IPS-NIHi11 (cell line): ENCODE measurements around the gene NR0B1.

ENCODE experiments used
- DNase-seq: peaks from one replicate; pipeline ENCODE4 v3.0.0; 2012; ENCODE audit warnings: mixed read lengths, low spot score

NR0B1 gene, protein sequence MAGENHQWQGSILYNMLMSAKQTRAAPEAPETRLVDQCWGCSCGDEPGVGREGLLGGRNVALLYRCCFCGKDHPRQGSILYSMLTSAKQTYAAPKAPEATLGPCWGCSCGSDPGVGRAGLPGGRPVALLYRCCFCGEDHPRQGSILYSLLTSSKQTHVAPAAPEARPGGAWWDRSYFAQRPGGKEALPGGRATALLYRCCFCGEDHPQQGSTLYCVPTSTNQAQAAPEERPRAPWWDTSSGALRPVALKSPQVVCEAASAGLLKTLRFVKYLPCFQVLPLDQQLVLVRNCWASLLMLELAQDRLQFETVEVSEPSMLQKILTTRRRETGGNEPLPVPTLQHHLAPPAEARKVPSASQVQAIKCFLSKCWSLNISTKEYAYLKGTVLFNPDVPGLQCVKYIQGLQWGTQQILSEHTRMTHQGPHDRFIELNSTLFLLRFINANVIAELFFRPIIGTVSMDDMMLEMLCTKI

DNA sequence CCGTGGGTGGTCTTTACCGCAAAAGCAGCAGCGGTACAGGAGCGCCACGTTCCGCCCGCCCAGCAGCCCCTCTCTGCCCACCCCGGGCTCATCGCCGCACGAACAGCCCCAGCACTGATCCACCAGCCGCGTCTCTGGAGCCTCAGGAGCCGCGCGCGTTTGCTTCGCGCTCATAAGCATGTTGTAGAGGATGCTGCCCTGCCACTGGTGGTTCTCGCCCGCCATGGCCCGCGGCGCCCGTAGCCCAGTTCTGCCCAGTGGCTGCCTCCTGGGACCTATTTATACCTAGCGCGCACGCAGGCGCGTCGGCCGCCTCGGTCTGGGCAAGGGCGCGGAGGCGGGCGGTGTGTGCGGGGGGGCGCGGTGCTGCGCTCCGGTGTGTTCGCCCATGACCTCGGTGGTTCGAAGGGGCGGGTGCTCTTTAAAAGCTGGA lies at the start of gene NR0B1:
NR0B1 (minus strand) TSS at position 252 of the 433 bp plus-strand sequence; CDS start at position 225, 27 bp downstream.
- peak; percentile 14 for DNase-seq

DNA sequence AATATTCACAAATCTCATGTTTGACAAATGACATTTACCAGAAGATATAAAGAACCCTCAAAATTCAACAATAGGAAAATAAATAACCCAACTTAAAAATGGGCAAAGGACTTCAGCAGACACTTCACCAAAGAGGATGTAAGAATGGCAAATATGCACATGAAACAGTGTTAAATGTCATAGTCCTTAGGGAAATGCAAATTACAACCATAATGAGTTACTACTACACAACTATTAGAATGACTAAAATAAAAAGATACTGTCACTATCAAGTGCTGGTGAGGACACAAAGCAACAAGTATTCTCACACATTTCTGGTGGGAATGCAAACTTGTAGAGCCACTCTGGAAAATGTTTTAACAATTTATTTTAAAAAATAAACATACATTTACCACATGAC lies 40.8 kb upstream of the NR0B1 start:
- DNase-seq = no peak

DNA sequence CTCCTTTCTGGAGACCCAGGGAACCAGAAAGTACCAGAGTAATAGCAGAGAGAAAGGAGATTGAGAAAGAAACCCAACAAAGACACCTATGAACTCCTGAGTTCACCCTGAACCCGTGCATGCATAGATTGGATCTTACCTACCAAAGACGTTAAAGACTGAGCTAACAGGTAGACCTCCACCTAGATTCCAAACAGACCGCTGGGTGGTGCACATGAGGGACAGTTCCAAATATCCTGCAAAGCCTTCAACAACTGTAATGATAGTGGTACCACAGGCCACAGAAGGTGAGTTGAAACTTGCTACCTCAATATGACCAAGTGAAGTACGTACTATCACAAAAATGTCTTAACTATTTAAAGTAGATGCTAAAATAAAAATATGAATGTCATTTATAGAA lies 34.0 kb upstream of the NR0B1 start:
- peak; percentile 5 for DNase-seq

DNA sequence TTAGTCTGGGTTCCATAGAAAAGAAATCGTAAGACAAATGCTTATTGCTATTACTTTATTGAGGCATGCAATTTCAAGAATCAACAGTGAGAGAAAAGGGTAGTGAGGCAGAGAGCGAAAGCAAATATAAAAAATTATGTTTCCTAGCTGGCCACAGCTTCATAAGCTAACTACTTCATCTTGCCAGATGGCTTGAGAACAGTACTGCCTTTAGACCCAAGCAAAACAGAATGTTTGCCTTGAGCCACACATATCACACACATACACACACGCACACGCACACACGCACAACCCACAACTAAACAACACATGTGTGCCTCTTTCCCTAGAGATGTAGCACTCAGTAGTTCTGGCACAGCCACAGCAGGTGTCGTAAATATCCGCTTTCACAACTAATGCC lies 31.6 kb upstream of the NR0B1 start:
- DNase-seq = no peak

DNA sequence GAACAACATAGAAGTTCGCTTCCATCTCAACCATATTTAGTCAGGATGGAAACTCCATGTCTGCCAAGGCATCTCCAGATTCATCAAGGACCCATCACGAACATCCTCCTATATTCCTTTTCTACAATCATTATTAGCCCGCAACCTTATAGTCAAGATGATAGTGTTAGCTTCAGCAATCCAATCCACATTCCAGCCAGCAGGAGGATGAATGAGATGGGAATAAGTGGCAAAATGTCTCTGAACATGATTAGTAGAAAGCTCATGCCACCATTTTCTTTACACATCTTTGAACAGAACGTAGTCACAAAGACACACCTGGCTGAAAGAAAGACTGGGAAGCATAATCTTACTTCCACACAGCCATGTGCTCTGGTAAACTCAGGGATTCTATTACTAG lies 18.6 kb upstream of the NR0B1 start:
- no peak for DNase-seq

DNA sequence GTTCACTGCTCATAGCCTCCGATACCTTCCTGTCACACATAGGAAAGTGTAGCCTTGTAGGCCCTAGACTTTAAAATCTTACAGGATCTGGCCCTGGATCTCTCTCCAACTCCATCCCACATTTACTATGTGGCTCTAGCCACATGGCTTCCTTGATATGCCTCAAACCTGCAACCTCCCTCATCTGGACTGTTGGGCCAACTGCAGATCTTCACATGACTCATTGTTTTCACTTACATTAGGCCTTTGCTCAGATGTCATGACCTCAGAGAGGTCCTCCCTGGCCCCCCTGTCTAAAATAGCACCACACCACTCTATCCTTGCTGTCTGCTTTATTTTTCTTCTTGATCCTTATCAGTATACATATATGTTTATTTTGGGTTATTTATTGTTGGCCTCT lies 8.1 kb upstream of the NR0B1 start:
- no peak for DNase-seq

DNA sequence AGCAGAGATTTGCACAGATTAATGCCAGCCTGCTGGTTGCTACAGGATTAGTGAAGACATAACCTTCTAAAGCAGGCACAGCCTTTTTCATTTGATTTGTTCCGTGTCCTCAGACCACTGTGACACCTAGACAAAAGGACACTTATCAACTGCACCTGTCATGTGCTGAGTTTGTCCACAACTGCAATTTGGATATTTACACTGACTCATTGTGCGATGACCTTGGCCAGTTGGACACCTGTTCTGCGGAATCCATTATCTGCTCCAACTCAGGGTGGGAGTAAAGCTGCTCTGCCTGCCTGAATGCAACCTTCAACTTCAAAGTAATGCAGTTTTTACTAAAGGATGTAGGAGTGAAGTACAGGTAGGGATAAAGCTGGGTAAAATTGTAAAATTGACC lies 4.1 kb upstream of the NR0B1 start:
- DNase-seq = no peak

DNA sequence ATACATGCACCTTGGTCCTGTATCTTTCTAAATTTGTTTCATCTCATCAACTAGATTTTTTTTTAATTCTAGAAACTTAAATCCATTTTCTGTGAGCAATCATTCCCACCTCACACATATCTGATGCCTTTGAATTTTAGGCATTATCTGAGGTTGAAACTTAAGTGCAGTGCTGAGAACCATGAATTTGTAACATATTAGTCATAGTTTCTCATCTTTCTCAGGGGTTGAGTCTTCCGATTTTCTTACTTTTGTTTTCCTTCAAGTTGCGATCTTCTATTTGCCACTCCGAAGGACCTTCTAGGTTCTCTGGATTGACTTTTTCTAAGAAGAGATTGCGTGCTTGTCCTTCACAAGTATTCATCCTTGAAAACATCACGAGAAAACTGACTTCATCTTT lies 3.7 kb upstream of the NR0B1 start:
- DNase-seq = no peak

DNA sequence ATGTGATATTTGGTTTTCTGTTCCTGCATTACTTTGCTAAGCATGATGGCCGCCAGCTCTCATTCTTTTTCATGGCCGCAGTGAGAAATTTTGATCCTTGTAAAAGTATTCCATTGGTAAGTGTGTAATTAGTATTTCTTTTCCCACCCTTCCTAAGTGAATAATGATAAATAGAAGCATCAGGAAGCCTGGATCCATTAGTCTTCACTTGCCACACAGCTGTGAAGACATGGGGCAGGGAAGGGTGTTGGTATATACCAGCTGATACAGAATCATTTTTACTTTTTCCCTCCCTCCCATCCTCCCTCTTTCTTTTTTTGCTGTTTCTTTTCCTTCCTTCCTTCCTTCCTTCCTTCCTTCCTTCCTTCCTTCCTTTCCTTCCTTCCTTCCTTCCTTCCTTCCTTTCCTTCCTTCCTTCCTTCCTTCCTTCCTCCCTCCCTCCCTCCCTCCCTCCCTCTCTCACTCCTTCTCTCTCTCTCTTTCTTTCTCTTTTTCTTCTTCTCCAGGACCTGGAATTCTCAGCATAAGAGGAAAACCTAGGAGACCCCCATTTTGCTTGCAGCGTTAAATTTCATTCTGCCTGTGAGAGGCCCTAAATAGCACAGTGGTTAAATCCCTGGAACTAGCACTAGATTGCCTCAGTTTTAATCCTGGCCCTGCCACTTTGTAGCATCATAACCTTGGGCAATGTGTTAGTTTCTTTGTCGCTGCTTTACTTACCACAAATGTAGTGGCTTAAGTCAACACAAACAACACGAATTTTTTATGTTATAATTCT lies 1.4 kb upstream of the NR0B1 start:
- DNase-seq = no peak

DNA sequence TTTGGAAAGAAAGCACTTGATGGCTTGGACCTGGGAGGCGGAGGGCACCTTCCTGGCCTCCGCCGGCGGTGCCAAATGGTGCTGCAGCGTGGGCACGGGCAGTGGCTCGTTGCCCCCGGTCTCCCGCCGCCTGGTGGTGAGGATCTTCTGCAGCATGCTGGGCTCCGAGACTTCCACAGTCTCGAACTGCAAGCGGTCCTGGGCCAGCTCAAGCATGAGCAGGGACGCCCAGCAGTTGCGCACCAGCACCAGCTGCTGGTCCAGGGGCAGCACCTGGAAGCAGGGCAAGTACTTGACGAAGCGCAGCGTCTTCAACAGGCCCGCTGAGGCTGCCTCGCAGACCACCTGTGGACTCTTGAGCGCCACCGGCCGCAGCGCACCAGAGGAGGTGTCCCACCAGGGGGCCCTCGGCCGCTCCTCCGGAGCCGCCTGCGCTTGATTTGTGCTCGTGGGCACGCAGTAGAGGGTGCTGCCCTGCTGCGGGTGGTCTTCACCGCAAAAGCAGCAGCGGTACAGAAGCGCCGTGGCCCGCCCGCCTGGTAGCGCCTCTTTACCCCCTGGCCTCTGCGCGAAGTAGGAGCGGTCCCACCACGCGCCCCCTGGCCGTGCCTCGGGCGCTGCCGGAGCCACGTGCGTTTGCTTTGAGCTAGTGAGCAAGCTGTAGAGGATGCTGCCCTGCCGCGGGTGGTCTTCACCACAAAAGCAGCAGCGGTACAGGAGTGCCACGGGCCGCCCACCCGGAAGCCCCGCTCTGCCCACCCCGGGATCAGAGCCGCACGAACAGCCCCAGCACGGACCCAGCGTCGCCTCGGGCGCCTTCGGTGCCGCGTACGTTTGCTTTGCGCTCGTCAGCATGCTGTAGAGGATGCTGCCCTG lies 689 bp downstream of the NR0B1 start:
- peak; percentile 18 for DNase-seq

DNA sequence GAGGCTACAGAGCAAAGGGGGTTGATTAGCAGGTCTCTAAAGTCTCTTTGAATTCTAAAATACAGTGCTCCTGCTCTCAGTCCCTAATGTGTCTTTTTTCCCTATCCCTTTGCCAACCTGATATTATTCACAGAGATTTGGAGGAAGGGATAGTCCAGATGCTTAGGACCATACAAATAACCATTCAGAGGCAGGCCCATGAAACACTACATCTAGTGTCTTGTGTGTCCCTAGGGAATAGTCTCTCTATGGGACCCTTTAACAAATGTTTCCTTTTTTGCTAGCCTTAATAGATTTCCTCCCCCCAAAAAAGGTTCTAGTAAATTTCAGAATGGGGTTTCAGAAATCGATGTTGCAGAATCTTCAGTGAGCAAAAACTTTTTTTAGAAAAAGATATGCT lies 1.7 kb downstream of the NR0B1 start:
- DNase-seq = no peak

DNA sequence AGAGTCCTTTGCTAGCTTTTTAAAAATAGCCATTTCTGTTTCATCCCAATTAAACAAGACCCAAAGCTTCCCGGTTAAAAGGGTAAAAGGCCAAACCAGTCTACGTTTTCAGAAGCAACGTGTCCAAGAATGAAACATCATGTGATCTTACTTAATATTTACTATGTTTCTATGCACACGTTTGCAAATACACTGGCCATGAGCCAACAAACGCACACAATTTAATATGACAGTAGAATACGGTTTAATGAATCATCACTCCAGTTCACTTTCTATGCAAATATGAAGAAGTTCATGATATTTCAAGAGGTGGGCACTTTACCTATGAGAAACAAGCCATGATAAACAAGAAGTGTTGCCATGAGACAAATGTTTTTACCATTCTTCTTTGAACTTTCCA lies 4.3 kb downstream of the NR0B1 start:
- no peak for DNase-seq

DNA sequence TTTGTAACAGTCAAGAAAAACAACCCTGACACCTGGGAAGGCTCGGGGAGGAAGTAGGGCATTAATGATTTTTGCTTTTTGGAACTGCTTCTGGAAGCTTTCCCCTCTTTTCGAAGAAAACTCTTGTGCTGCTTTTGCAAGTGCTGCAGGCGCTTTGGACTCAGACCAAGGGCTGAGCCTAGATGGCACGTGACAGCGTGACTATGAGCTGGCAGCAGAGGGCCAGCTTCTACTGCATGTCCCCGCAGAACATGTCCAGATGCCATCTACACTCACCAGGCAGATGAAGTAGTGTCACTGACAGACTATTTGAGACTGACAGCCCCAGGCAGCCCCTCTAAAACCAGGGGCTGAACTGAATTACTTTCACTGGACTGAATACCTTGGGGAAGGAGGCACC lies 6.2 kb downstream of the NR0B1 start:
- no peak for DNase-seq

DNA sequence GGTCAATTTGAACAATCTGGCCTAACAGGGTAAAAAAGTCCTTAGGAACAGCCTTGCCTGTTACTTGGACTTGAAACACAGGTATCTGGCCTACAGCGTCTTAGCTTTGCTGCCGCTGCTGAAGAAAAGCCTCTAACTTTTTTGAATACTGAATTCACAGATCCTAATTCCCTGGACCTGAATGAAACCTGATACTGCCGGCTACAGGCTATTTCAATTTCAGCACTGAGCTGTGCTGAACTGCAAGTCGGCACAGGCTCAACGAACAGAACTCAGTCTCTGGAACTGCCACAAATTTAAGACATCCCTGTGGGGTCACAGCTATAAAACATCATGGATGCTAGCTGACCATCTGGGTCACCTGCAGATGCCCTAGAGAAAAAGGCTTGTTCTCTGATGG lies 7.2 kb downstream of the NR0B1 start:
- DNase-seq = peak; percentile 7

DNA sequence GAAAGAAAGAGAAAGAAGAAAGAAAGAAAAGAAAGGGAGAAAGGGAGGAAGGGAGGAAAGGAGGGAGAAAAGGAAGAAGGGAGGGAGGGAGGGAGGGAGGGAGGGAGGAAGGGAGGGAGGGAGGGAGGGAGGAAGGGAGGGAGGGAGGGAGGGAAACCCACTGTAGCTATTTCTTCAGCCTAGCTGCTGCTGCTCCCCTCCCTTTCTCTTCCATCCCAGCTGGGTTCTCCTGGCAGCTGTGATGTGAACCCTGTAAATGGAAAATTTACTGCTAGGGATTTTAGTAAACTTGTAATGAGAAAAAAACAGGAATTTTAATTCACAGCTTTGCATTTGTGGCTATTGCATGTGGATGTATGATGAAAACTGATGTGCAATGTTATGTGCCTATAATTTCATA lies 8.0 kb downstream of the NR0B1 start:
- no peak for DNase-seq

DNA sequence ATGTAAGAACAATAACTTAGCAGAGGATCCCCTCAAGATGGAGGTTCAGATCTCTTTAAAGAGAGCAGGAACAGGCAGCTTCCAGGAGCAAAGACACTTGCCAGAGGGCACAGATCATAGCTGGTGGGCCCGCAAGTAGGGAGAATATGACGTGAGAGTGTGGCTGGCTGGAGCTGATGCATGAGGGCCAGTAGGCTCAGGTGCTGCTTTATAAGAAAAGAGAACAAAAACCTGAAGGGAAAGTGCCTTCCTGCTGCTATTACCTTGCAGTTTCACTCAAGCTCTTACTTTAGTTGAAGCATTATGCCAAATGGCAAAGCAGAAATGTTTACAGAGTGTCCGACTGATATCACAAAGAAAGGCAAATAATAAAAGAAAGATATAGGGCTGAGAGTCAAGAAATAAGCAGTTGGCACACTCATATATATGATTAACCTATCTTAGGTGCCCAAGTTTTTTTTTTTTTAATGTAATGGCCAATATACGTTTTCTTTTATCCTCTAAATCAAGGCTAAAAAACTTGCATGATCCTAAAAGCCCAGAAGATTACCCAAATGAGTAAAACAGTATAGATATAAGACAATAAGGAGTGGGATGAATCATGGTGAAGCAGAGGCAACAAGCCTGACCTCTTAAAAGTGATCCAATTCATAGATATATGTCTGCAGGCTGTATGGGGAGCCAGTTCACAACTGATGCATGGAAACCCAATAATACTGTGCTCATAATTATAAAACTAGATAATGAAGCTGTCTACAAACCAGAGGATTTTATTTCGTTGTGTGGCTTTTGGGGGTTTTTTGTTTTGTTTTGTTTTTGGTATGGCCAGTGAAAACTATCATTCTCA lies 12.6 kb downstream of the NR0B1 start:
- no peak for DNase-seq

DNA sequence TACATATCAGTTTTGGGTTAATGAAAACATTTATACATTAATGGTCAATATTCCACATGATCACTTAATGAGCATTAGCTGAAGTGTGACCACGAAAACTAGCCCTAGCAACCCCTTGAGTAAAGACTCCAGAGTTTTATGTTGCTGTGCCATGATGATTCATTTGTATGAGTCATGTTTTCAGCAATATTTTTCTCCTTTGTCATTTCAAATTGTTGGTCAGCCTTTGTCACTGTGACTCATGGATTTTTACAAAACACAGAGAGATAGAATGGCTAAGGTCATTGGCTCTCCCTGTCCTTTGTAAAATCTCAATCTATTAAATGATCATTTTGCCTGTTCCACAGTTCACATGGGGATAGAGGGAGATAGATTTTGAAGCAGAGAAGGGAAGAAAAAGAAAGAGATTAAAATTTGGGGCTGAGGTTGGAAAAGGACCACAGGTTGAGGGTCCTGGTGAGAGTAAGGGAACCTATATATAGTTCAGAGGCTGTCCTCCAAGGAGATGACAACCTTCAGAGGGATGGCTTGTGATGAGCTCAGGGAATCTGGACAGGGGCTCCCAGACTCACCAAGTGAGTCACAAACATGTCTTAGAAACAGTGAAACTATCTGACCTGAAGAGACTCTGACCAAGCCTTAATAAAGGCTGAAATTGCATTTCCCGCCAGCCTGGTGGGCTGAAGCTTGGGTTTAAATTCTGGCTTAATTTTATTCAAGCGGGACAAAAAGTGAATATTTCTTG lies 25.6 kb downstream of the NR0B1 start:
- DNase-seq = no peak

DNA sequence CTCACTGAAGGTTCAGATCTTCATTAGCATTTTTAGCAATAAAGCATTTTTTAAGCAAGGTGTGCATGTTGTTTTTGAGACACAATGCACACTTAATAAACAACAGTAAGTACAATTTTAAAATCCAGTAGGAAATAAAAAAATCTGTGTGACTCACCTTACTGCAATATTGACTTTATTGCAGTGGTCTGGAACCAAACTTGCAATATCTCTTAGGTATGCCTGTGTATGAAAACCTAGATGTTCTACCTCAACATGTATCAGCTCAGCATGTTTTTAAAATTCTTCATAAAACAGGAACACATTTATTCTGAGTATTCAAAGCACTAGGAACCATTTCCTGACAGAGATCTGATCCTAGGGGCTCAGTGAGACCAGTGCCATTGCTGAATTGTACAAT lies 26.7 kb downstream of the NR0B1 start:
- DNase-seq = no peak

DNA sequence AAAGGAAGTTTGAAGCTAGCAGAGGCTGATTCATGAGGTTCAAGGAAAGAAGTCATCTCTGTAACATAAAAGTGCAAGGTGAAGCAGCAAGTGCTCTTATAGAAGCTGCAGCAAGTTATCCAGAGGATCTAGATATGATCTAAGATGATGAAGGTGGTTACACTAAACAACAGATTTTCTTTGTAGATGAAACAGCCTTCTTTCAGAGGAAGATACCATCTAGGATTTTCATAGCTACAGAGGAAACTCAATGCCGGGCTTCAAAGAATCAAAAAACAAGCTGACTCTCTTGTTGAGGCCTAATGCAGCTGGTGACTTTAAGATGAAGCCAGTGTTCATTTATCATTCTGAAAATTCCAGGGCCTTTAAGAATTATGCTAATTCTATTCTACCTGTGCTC lies 28.8 kb downstream of the NR0B1 start:
- DNase-seq = no peak

DNA sequence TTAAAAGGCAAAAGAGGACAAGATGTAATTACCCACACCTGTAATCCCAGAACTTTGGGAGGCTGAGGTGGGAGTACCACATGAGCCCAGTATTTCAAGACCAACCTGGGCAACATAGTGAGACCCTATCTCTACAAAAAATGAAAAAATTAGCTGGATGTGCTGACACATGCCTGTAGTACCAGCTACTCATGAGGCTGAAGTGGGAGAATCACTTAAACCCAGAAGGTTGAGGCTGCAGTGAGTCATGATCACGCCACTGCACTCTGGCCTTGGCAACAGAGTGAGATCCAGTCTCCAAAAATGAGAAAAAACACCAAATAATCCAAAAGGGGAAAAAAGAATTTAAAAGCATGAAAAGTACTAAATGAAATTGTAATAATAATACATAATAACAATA lies 30.8 kb downstream of the NR0B1 start:
- no peak for DNase-seq

DNA sequence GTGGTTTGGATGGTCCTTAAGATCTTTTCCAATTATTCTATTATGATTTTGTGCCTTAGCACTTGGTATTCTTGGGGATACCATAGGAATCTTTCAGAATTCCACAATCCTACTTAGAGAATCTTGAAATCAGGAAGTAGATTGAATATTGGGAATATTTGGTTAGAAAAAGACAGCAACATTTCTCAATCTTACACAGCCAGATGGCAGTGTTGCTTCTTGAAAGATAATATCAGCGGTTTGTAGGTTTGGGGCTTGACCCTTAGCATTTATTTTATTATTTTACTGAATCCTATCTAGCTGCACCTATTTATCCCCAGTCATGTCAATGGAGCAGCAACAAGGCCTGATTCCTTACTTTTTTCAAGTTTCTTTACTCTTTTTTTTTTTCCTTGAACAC lies 33.7 kb downstream of the NR0B1 start:
- no peak for DNase-seq
